ENCODE results near the gene WDR70. TPM values are rescaled to one million over a fixed set of nuclear protein-coding genes. Genes with fewer than 3 reads are reported as not detected.

WDR70 gene
- total RNA-seq, 1 donor from 2014 or later = 43.0 TPM

- Mint-ChIP-seq H3K9me3 (ENCODE audit: low read depth) (no peaks in the 10 kb centered on the region), H3K4me3 (ENCODE audit: low read depth) (no peak overlapping the region), H3K27me3 (no peaks in the 10 kb centered on the region), H3K36me3 (ENCODE audit: insufficient read depth) (peaks cover 9% of the 10 kb centered on the region), H3K27ac (no peak overlapping the region), H3K4me1 (ENCODE audit: low read depth) (peaks cover 9% of the 10 kb centered on the region)
- no peak for TF ChIP-seq CTCF (IDR thresholded peaks at IDR 0.05; ENCODE audit: unreplicated experiment)
- no peak for DNase-seq (ENCODE audit: low spot score, unreplicated experiment)
Measured at GRCh38 chr5:37727238-37727637, 348.1 kb downstream of the WDR70 start.

- TF ChIP-seq CTCF (IDR thresholded peaks at IDR 0.05; ENCODE audit: unreplicated experiment) = no peak
- peaks cover 17% of the 10 kb centered on the region for H3K4me1 Mint-ChIP-seq (ENCODE audit: low read depth)
- no peaks in the 10 kb centered on the region for H3K27me3 Mint-ChIP-seq
- H3K36me3 Mint-ChIP-seq (ENCODE audit: insufficient read depth) = peaks cover 7% of the 10 kb centered on the region
- H3K27ac Mint-ChIP-seq = no peak overlapping the region
- no peak for DNase-seq (ENCODE audit: low spot score, unreplicated experiment)
- H3K9me3 Mint-ChIP-seq (ENCODE audit: low read depth) = no peaks in the 10 kb centered on the region
- H3K4me3 Mint-ChIP-seq (ENCODE audit: low read depth) = no peak overlapping the region
Measured at GRCh38 chr5:37730896-37731455, 351.9 kb downstream of the WDR70 start.

- TF ChIP-seq CTCF (IDR thresholded peaks at IDR 0.05; ENCODE audit: unreplicated experiment) = no peak
- no peaks in the 10 kb centered on the region for H3K9me3 Mint-ChIP-seq (ENCODE audit: low read depth)
- H3K27me3 Mint-ChIP-seq = no peaks in the 10 kb centered on the region
- peaks cover 2% of the 10 kb centered on the region for H3K36me3 Mint-ChIP-seq (ENCODE audit: insufficient read depth)
- peaks cover 26% of the 10 kb centered on the region for H3K4me1 Mint-ChIP-seq (ENCODE audit: low read depth)
- H3K4me3 Mint-ChIP-seq (ENCODE audit: low read depth) = no peak overlapping the region
- no peak overlapping the region for H3K27ac Mint-ChIP-seq
- DNase-seq (ENCODE audit: low spot score, unreplicated experiment) = no peak
Measured at GRCh38 chr5:37734114-37734513, 355.0 kb downstream of the WDR70 start.

- peak overlapping the region; percentile 9 for H3K27ac Mint-ChIP-seq
- DNase-seq (ENCODE audit: low spot score, unreplicated experiment) = no peak
- no peak for TF ChIP-seq CTCF (IDR thresholded peaks at IDR 0.05; ENCODE audit: unreplicated experiment)
- H3K27me3 Mint-ChIP-seq = no peaks in the 10 kb centered on the region
- no peaks in the 10 kb centered on the region for H3K9me3 Mint-ChIP-seq (ENCODE audit: low read depth)
- peaks cover 1% of the 10 kb centered on the region for H3K36me3 Mint-ChIP-seq (ENCODE audit: insufficient read depth)
- no peak overlapping the region for H3K4me3 Mint-ChIP-seq (ENCODE audit: low read depth)
- H3K4me1 Mint-ChIP-seq (ENCODE audit: low read depth) = peaks cover 19% of the 10 kb centered on the region
Measured at GRCh38 chr5:37735649-37736347, 356.7 kb downstream of the WDR70 start.

- H3K27ac Mint-ChIP-seq = no peak overlapping the region
- H3K4me3 Mint-ChIP-seq (ENCODE audit: low read depth) = no peak overlapping the region
- peaks cover 19% of the 10 kb centered on the region for H3K4me1 Mint-ChIP-seq (ENCODE audit: low read depth)
- TF ChIP-seq CTCF (IDR thresholded peaks at IDR 0.05; ENCODE audit: unreplicated experiment) = no peak
- no peaks in the 10 kb centered on the region for H3K27me3 Mint-ChIP-seq
- DNase-seq (ENCODE audit: low spot score, unreplicated experiment) = no peak
- peaks cover 3% of the 10 kb centered on the region for H3K36me3 Mint-ChIP-seq (ENCODE audit: insufficient read depth)
- H3K9me3 Mint-ChIP-seq (ENCODE audit: low read depth) = peaks cover 2% of the 10 kb centered on the region
Measured at GRCh38 chr5:37736397-37736796, 357.3 kb downstream of the WDR70 start.
